ENCODE data around the gene ELMOD3.

ELMOD3 gene

GRCh38 chr2:85436836-85437487 lies 82.4 kb downstream of the ELMOD3 start:
- H3K4me3 ChIP-seq (ENCODE audit: low read depth, low read length): no peak overlapping the region
- ChIA-PET CTCF (interaction anchor here (1.1 kb wide), 1 partner anchor 54 kb away, joined by 3 read pairs; no protein-coding TSS in a partner anchor), POLR2A (interaction anchor here (0.9 to 3.0 kb wide), 7 partner anchors 8 to 109 kb away, joined by 3 to 25 read pairs (median 6); partner anchors contain the start of genes MAT2A and SH2D6)

GRCh38 chr2:85437488-85438200 lies 83.1 kb downstream of the ELMOD3 start:
- H3K4me1 ChIP-seq (ENCODE audit: control insufficient read depth, insufficient read depth, low read length): peaks cover 6% of the 10 kb centered on the region
- ChIA-PET CTCF (interaction anchor here (0.5 to 1.5 kb wide), 2 partner anchors 16 to 18 kb away, joined by 3 to 4 read pairs; no protein-coding TSS in a partner anchor), POLR2A (interaction anchor here (0.9 to 3.0 kb wide), 10 partner anchors 8 to 114 kb away, joined by 3 to 25 read pairs (median 4); partner anchors contain the start of genes MAT2A and SH2D6)
- no peaks in the 10 kb centered on the region for H3K36me3 ChIP-seq (ENCODE audit: control insufficient read depth in 2 of 2, insufficient read depth in 1 of 2, low read length in 2 of 2)
- H3K9me3 ChIP-seq (ENCODE audit: control insufficient read depth, insufficient read depth, low read depth, low read length): no peaks in the 10 kb centered on the region
- H3K27ac ChIP-seq (ENCODE audit: extremely low read depth, low read depth, low read length): peak overlapping the region; percentile 84
- H3K4me3 ChIP-seq (ENCODE audit: low read depth, low read length): peak overlapping the region; percentile 34
- TF ChIP-seq SCRT2 (tag by site-specific recombination; IDR thresholded peaks at IDR 0.05) (no peak), ZNF140 (tag by site-specific recombination; IDR thresholded peaks at IDR 0.05) (no peak), KLF17 (tag by site-specific recombination; IDR thresholded peaks at IDR 0.05) (no peak), ZBTB44 (tag by site-specific recombination; IDR thresholded peaks at IDR 0.05) (no peak), ZNF266 (tag by site-specific recombination; IDR thresholded peaks at IDR 0.05; ENCODE audit: low read depth) (no peak), ZNF514 (tag by site-specific recombination; IDR thresholded peaks at IDR 0.05) (no peak), ZBTB10 (tag by site-specific recombination; IDR thresholded peaks at IDR 0.05) (no peak), ZNF660 (tag by site-specific recombination; IDR thresholded peaks at IDR 0.05) (no peak), ZNF239 (tag by site-specific recombination; IDR thresholded peaks at IDR 0.05) (no peak), PATZ1 (tag by site-specific recombination; IDR thresholded peaks at IDR 0.05) (0 out of 2 replicates have a peak, but pooled peaks have one; percentile 20)

More at GRCh38 chr2:85436836-85437487, 82.4 kb downstream of the ELMOD3 start:
- Histone ChIP-seq H3K36me3 (ENCODE audit: control insufficient read depth in 2 of 2, insufficient read depth in 1 of 2, low read length in 2 of 2) (no peaks in the 10 kb centered on the region), H3K4me1 (ENCODE audit: control insufficient read depth, insufficient read depth, low read length) (peaks cover 6% of the 10 kb centered on the region), H3K27ac (ENCODE audit: extremely low read depth, low read depth, low read length) (peak overlapping the region; percentile 84), H3K9me3 (ENCODE audit: control insufficient read depth, insufficient read depth, low read depth, low read length) (no peaks in the 10 kb centered on the region)
- TF ChIP-seq ZNF555 (tag by site-specific recombination; conservative IDR thresholded peaks at IDR 0.05) (no peak), ZNF335 (tag by site-specific recombination; conservative IDR thresholded peaks at IDR 0.05) (peak; percentile 62), ZFP37 (tag by site-specific recombination; IDR thresholded peaks at IDR 0.05) (no peak), ZFHX2 (tag by site-specific recombination; conservative IDR thresholded peaks at IDR 0.05) (peak; percentile 64), ZBTB17 (tag by site-specific recombination; IDR thresholded peaks at IDR 0.05) (peak; percentile 48; the same call in 1 of the 2 replicates), ZBTB1 (tag by site-specific recombination; IDR thresholded peaks at IDR 0.05) (no peak), MYNN (tag by site-specific recombination; IDR thresholded peaks at IDR 0.05; ENCODE audit: borderline replicate concordance) (0 out of 2 replicates have a peak, but pooled peaks have one; percentile 9), ZBTB20 (tag by site-specific recombination; IDR thresholded peaks at IDR 0.05) (peak; percentile 49; the same call in 1 of the 2 replicates), ZNF174 (tag by site-specific recombination; IDR thresholded peaks at IDR 0.05) (no peak), SCRT2 (tag by site-specific recombination; IDR thresholded peaks at IDR 0.05) (0 out of 2 replicates have a peak, but pooled peaks have one; percentile 21), PATZ1 (tag by site-specific recombination; IDR thresholded peaks at IDR 0.05) (0 out of 2 replicates have a peak, but pooled peaks have one; percentile 7), ZNF843 (tag by site-specific recombination; IDR thresholded peaks at IDR 0.05) (no peak), ZBTB6 (tag by site-specific recombination; IDR thresholded peaks at IDR 0.05) (0 out of 2 replicates have a peak, but pooled peaks have one; percentile 5)

Data from HEK293 (cell line).